Lung (tissue), 12 donors: Measurements from ENCODE around the gene THSD7A. TPM values are rescaled to one million over a fixed set of nuclear protein-coding genes. Genes with fewer than 3 reads are reported as not detected.

Experiments used
- ATAC-seq: fragments of 200-7000 bp; cut with Tn5 transposase; one replicate; pipeline ENCODE4 v1.9.1; 2020; ENCODE audit warnings: moderate number of reproducible peaks; ENCODE audit not compliant: insufficient read depth, low FRiP score
- DNase-seq, 3 donors: peaks; one replicate each; pipeline ENCODE4 v3.0.0-alpha.2; 2013 to 2017
- H3K27ac ChIP-seq, 2 donors: one replicate each; pipeline ENCODE4 v1.5.1; 2013; ENCODE audit warnings: mild to moderate bottlenecking in 2 of 2, moderate library complexity in 2 of 2, control low read depth in 1 of 2, inconsistent platforms in 1 of 2, low read depth in 1 of 2, low read length in 1 of 2
- H3K27me3 ChIP-seq, 3 donors: one replicate each; pipeline ENCODE4 v1.5.1; 2013; ENCODE audit warnings: low read length in 2 of 3; ENCODE audit not compliant: control insufficient read depth in 3 of 3, insufficient read depth in 3 of 3
- H3K36me3 ChIP-seq, 4 donors: one replicate each; pipeline ENCODE4 v1.5.1; 2013; ENCODE audit warnings: low read length in 4 of 4, mild to moderate bottlenecking in 1 of 4, moderate library complexity in 1 of 4; ENCODE audit not compliant: control insufficient read depth in 4 of 4, insufficient read depth in 4 of 4
- H3K4me1 ChIP-seq, 5 donors: one replicate each; pipeline ENCODE4 v1.5.1; 2013; ENCODE audit warnings: low read length in 5 of 5, mild to moderate bottlenecking in 2 of 5, moderate library complexity in 1 of 5; ENCODE audit not compliant: control insufficient read depth in 5 of 5, insufficient read depth in 5 of 5
- H3K4me3 ChIP-seq: one replicate; pipeline ENCODE4 v1.5.1; 2013; ENCODE audit warnings: mild to moderate bottlenecking, control low read depth, moderate library complexity
- H3K9ac ChIP-seq, 2 donors: one replicate each; pipeline ENCODE4 v1.5.1; 2013; ENCODE audit warnings: low read length in 2 of 2, control low read depth in 1 of 2; ENCODE audit not compliant: insufficient read depth in 1 of 2
- H3K9me3 ChIP-seq, 4 donors: one replicate each; pipeline ENCODE4 v1.5.1; 2013; ENCODE audit warnings: low read length in 3 of 4, mild to moderate bottlenecking in 1 of 4, moderate library complexity in 1 of 4; ENCODE audit not compliant: control insufficient read depth in 4 of 4, insufficient read depth in 3 of 4
- WGBS, 2 donors: extraction: QIAGEN DNeasy Blood & Tissue Kit; methylation state at CpG; one replicate each; pipeline ENCODE4 v1.1.7; 2013; 5-methylcytosine and 5-hydroxymethylcytosine counted together
- polyA plus RNA-seq, 2 donors: library from polyadenylated mRNA; stranded (reverse); fragments of 200-250 nt; gene quantifications; one replicate each; pipeline ENCODE4 v1.2.1, GENCODE V29; 2013
- total RNA-seq, 2 donors: library from RNA; depleted of rRNA in 1 of 2; stranded (reverse); fragments of >200 nt in 1 of 2; gene quantifications; one replicate each; pipeline ENCODE4 v1.2.1, GENCODE V29; 2014 to 2021
- TF ChIP-seq, protein P1 (sequence below): IDR thresholded peaks from 2 replicates; pipeline ENCODE4 v1.5.1; 2012; ENCODE audit warnings: mild to moderate bottlenecking; ENCODE audit errors: control extremely low read depth, extremely low read depth
- donor health status: control.
- donor health status: control.
- donor health status: Bipolar disorder and iron deficiency.
- donor health status: healthy.
- donor health status: DM: yes; HTN: yes; CAD: no.

The THSD7A gene
- total and polyA plus RNA-seq, 4 donors = 0.53 to 12.1 (median 4.5) TPM

DNA sequence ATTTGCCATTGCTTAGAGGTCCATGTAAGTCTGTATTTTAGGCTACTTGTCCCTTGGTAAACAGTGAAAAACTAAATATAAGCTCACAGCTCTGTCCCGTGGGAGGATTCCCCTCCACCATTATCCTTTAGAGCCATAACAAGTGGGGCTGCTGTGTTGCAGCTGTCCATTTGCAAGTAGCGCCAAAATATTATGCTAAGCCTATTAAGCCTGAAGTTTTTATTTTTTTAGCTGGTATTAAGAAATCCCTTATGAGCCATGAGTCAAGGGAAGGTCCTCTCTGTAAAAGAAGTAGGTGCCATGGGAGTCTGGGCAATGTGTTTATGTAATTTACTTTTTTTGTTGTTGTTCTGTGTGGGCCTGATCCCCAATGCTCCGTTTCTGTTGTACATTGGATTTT is 183.9 kb downstream of the THSD7A start:
- Histone ChIP-seq H3K9me3 (no peaks in the 10 kb centered on the region), H3K36me3 (no peaks in the 10 kb centered on the region), H3K9ac (no peak overlapping the region), H3K27me3 (no peaks in the 10 kb centered on the region), H3K27ac (no peak overlapping the region), H3K4me3 (no peak overlapping the region), H3K4me1 (peaks cover 0 to 3% (median 0%) of the 10 kb centered on the region in 5 donors)
- TF ChIP-seq, protein P1, sequence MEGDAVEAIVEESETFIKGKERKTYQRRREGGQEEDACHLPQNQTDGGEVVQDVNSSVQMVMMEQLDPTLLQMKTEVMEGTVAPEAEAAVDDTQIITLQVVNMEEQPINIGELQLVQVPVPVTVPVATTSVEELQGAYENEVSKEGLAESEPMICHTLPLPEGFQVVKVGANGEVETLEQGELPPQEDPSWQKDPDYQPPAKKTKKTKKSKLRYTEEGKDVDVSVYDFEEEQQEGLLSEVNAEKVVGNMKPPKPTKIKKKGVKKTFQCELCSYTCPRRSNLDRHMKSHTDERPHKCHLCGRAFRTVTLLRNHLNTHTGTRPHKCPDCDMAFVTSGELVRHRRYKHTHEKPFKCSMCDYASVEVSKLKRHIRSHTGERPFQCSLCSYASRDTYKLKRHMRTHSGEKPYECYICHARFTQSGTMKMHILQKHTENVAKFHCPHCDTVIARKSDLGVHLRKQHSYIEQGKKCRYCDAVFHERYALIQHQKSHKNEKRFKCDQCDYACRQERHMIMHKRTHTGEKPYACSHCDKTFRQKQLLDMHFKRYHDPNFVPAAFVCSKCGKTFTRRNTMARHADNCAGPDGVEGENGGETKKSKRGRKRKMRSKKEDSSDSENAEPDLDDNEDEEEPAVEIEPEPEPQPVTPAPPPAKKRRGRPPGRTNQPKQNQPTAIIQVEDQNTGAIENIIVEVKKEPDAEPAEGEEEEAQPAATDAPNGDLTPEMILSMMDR = no peak
- ATAC-seq = no peak
- 84 to 88% methylated on average over 3 of the region's 3 CpGs for WGBS, 2 donors
- no peak for DNase-seq

DNA sequence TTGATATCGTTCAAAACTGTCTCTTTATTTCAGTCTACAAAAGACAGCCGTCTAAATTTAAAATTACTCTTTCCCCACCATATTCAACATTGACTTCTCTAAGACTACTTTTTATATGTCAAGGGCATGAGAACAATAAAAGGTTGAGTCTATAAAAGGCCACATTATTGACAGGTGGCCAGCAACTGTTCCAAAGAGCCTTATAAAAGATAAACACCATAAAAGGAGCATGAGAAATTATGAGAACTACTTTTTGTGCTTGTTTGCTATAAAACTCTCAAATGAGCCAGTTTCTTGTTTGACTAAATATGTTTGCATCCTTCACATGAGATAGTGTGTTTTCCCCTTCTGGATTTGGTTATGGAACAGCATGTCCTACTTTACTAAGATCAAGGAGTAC is 189.2 kb downstream of the THSD7A start:
- ATAC-seq (no peak), DNase-seq (no peak)

DNA sequence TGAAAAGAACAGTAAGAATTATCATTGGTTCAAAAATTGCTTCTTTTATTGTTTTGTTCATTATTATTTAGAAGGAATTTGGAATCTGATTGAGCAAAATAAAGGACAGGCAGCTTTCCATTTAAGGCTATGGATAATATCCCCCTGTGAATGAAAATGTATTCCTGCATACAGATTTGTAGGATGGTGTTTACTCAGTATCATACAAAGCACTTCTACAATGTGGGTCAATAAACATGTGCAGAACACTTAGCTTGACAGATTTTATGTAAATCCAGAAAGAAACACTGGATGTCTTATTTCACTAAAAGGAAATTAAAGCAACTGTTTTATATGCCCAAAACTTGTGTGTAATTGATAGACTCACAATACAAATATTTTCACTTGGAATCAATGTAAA is 189.7 kb downstream of the THSD7A start:
- Histone ChIP-seq H3K27ac (no peak overlapping the region), H3K4me1 (peaks cover 0 to 3% (median 0%) of the 10 kb centered on the region in 5 donors)
- TF ChIP-seq, protein P1 = no peak

More for the DNA sequence above, 189.2 kb downstream of the THSD7A start:
- TF ChIP-seq, protein P1 = no peak
- Histone ChIP-seq H3K9me3 (no peaks in the 10 kb centered on the region), H3K4me1 (no peaks in the 10 kb centered on the region), H3K36me3 (no peaks in the 10 kb centered on the region), H3K27ac (no peak overlapping the region), H3K9ac (no peak overlapping the region), H3K27me3 (no peaks in the 10 kb centered on the region), H3K4me3 (no peak overlapping the region)
- whole genome bisulfite sequencing, 2 donors = 87 to 97% methylated on average over 2 of the region's 2 CpGs

More for the DNA sequence above, 189.7 kb downstream of the THSD7A start:
- no peak for ATAC-seq
- Histone ChIP-seq H3K27me3 (no peaks in the 10 kb centered on the region), H3K36me3 (no peaks in the 10 kb centered on the region), H3K4me3 (no peak overlapping the region), H3K9me3 (no peaks in the 10 kb centered on the region), H3K9ac (no peak overlapping the region)
- no peak for DNase-seq
